Lower lobe of right lung (tissue), 2 donors: ENCODE measurements around the gene MYL5. TPM values are rescaled to one million over a fixed set of nuclear protein-coding genes. Genes with fewer than 3 reads are reported as not detected.
A peak's percentile ranks its signal among the peaks of the same experiment; 100 is the strongest.

Experiments
- ATAC-seq, 2 donors: fragments of 200-7000 bp; cut with Tn5 transposase; one replicate each; pipeline ENCODE4 v1.9.1; 2020 to 2022; ENCODE audit warnings: mild to moderate bottlenecking in 2 of 2, moderate library complexity in 2 of 2
- DNase-seq: peaks from one replicate; pipeline ENCODE4 v3.0.0-alpha.2; 2020
- H3K27ac ChIP-seq: fragments of 200-600 bp; one replicate; pipeline ENCODE4 v1.8.0; 2022
- H3K27me3 ChIP-seq: fragments of 200-600 bp; one replicate; pipeline ENCODE4 v1.8.0; 2022; ENCODE audit warnings: low read depth
- H3K36me3 ChIP-seq: fragments of 200-600 bp; one replicate; pipeline ENCODE4 v1.8.0; 2022; ENCODE audit warnings: mild to moderate bottlenecking
- H3K4me1 ChIP-seq: fragments of 200-600 bp; one replicate; pipeline ENCODE4 v1.8.0; 2022
- H3K4me3 ChIP-seq: fragments of 200-600 bp; one replicate; pipeline ENCODE4 v1.8.0; 2022; ENCODE audit warnings: mild to moderate bottlenecking
- H3K9me3 ChIP-seq: fragments of 200-600 bp; one replicate; pipeline ENCODE4 v1.8.0; 2022
- CTCF ChIP-seq: fragments of 200-600 bp; IDR thresholded peaks from one replicate; pipeline ENCODE4 v1.8.0; 2022; ENCODE audit warnings: antibody characterized with exemption, mild to moderate bottlenecking
- intact Hi-C: fragments of 100-400 bp; cut with DNase I; formaldehyde crosslinking; loops from one replicate; pipeline ENCODE4 v1.11.0; 2022
- total RNA-seq: library from RNA; stranded (reverse); fragmentation: NEBNext Ultra II Directional; extraction: Animal tissue kit (Norgen Biotek cat#: 25700); gene quantifications from one replicate; pipeline ENCODE4 v1.2.1, GENCODE V29; 2021
- donor health status: DM: no; HTN: yes; CAD: no; lungs with severe emphysema.

Gene MYL5
- total RNA-seq, 1 donor from 2014 or later, result 9.7 TPM

- Histone ChIP-seq H3K36me3 (no peaks in the 10 kb centered on the region), H3K9me3 (no peaks in the 10 kb centered on the region), H3K27me3 (no peaks in the 10 kb centered on the region), H3K4me1 (peaks cover 45% of the 10 kb centered on the region), H3K4me3 (no peak overlapping the region), H3K27ac (no peak overlapping the region)
- intact Hi-C loops, result no loop called here
- DNase-seq (peak; percentile 76), ATAC-seq (peak in 1 of 2 donors; percentile 4)
- TF ChIP-seq CTCF, result peak; percentile 68
Observed at GRCh38 chr4:683982-684622, 9.8 kb downstream of the MYL5 start.

GRCh38 chr4:684623-685327 lies 10.4 kb downstream of the MYL5 start:
- no peak for TF ChIP-seq CTCF
- ATAC-seq (no peak), DNase-seq (no peak)
- Histone ChIP-seq H3K4me1 (peaks cover 51% of the 10 kb centered on the region), H3K27ac (no peak overlapping the region), H3K36me3 (no peaks in the 10 kb centered on the region), H3K4me3 (no peak overlapping the region), H3K9me3 (no peaks in the 10 kb centered on the region), H3K27me3 (no peaks in the 10 kb centered on the region)
- intact Hi-C loops, result no loop called here

- Histone ChIP-seq H3K4me1 (peaks cover 47% of the 10 kb centered on the region), H3K27ac (no peak overlapping the region), H3K36me3 (no peaks in the 10 kb centered on the region), H3K27me3 (no peaks in the 10 kb centered on the region), H3K4me3 (no peak overlapping the region), H3K9me3 (no peaks in the 10 kb centered on the region)
- ATAC-seq (no peak), DNase-seq (no peak)
- TF ChIP-seq CTCF, result no peak
- intact Hi-C loops, result no loop called here
Observed at GRCh38 chr4:685679-686412, 11.5 kb downstream of the MYL5 start.

GRCh38 chr4:686413-687040 lies 12.2 kb downstream of the MYL5 start:
- intact Hi-C loops, result no loop called here
- Histone ChIP-seq H3K9me3 (no peaks in the 10 kb centered on the region), H3K27me3 (no peaks in the 10 kb centered on the region), H3K4me1 (peaks cover 42% of the 10 kb centered on the region), H3K36me3 (no peaks in the 10 kb centered on the region), H3K27ac (peak overlapping the region; percentile 87), H3K4me3 (no peak overlapping the region)
- ATAC-seq, result no peak
- DNase-seq, result no peak
- TF ChIP-seq CTCF, result no peak
